ENCODE measurements around the gene AGTPBP1. TPM values are rescaled to one million over a fixed set of nuclear protein-coding genes. Genes with fewer than 3 reads are reported as not detected.

AGTPBP1 gene
- total and polyA plus RNA-seq, 2 of the 8 experiments (the other 6 are each of a cell fraction or from before 2014, with no cell fraction given) = 13.4 to 65.2 TPM

GRCh38 chr9:85704744-85705143 is 37.0 kb downstream of the AGTPBP1 start:
- Histone ChIP-seq H3K23ac (ENCODE audit: insufficient read length) (no peak overlapping the region), H3K4me3 (ENCODE audit: extremely low read depth in 1 of 4, insufficient read depth in 2 of 4, low read depth in 3 of 4, low read length in 4 of 4) (no peak overlapping the region), H4K20me1 (replicated peaks in 1 of 2; ENCODE audit: control insufficient read depth in 1 of 2, insufficient read depth in 2 of 2, low read length in 2 of 2) (peaks cover 0 to 2% of the 10 kb centered on the region in 2 experiments), H3K23me2 (ENCODE audit: low read depth, low read length) (no peaks in the 10 kb centered on the region), H3K14ac (ENCODE audit: insufficient read length) (no peak overlapping the region), H4K91ac (replicated peaks; ENCODE audit: insufficient read length, low read length) (no peak overlapping the region), H2BK15ac (ENCODE audit: low read length) (no peak overlapping the region), H3K79me2 (ENCODE audit: control insufficient read depth in 1 of 2, insufficient read depth in 2 of 2, low read length in 2 of 2) (peaks cover 0 to 43% of the 10 kb centered on the region in 2 experiments; a peak in 1 of 4 replicates), H3K9ac (replicated peaks in 1 of 4; ENCODE audit: extremely low read depth in 1 of 4, low read depth in 3 of 4, low read length in 3 of 4) (no peak overlapping the region), H3K9me3 (ENCODE audit: insufficient read depth in 2 of 2, low read depth in 1 of 2, low read length in 1 of 2) (no peaks in the 10 kb centered on the region), H3K36me3 (ENCODE audit: control insufficient read depth in 2 of 4, insufficient read depth in 4 of 4, low read length in 3 of 4) (no peaks in the 10 kb centered on the region), H2BK5ac (ENCODE audit: low read depth, low read length) (no peak overlapping the region), H2AK5ac (ENCODE audit: low read depth, low read length) (no peak overlapping the region), H3K4me2 (ENCODE audit: insufficient read depth in 1 of 2, low read depth in 2 of 2, low read length in 2 of 2) (no peak overlapping the region), H3K4ac (replicated peaks; ENCODE audit: insufficient read length, low read depth, low read length) (no peak overlapping the region), H2AFZ (ENCODE audit: low read length) (no peak overlapping the region), H2BK120ac (replicated peaks; ENCODE audit: low read depth, low read length) (no peak overlapping the region), H2BK20ac (ENCODE audit: low read length) (no peak overlapping the region), H2BK12ac (ENCODE audit: low read depth, low read length) (no peak overlapping the region), H3K27me3 (replicated peaks in 1 of 4; ENCODE audit: control insufficient read depth in 3 of 4, extremely low read depth in 1 of 4, insufficient read depth in 3 of 4, low read length in 3 of 4) (no peaks in the 10 kb centered on the region), H3K56ac (replicated peaks; ENCODE audit: insufficient read length, low read depth, low read length) (no peak overlapping the region), H4K5ac (ENCODE audit: insufficient read length, low read depth, low read length) (no peak overlapping the region), H4K8ac (ENCODE audit: extremely low read depth, insufficient read depth, low read length) (no peak overlapping the region), H3K27ac (ENCODE audit: low read depth, low read length) (no peak overlapping the region), H3K18ac (ENCODE audit: extremely low read depth, low read length) (no peak overlapping the region), H3K79me1 (ENCODE audit: low read depth, low read length) (no peaks in the 10 kb centered on the region), H3K4me1 (replicated peaks in 1 of 4; ENCODE audit: control insufficient read depth in 3 of 4, insufficient read depth in 4 of 4, low read length in 3 of 4) (no peaks in the 10 kb centered on the region)
- ChIA-PET POLR2A (ENCODE audit: partially characterized antibody) (no interaction called here), CTCF (ENCODE audit: partially characterized antibody) (no interaction called here)
- FAIRE-seq = no peak
- WGBS, 2 experiments (ENCODE audit: extremely low coverage in 1 of 2, insufficient coverage in 1 of 2, insufficient read length in 1 of 2, insufficient replicate concordance in 2 of 2, low coverage in 1 of 2, low lambda C conversion rate in 2 of 2, missing lambda C conversion rate in 1 of 2) = 92% methylated on average over 2 of the region's 2 CpGs; no CpG with 5 or more reads in 1 of the 2 experiments
- no peak for DNase-seq (ENCODE audit: low read depth in 1 of 2, low spot score in 2 of 2)
- TF ChIP-seq YY1 (IDR thresholded peaks at IDR 0.05; ENCODE audit: low read depth, low read length) = no peak

Measured in H1 (cell line).